Measurements from ENCODE around the gene RBM19. TPM values are rescaled to one million over a fixed set of nuclear protein-coding genes. Genes with fewer than 3 reads are reported as not detected.

Gene RBM19
- total and polyA plus RNA-seq, 2 donors (not counting 1 experiment from before 2014, with no cell fraction given): 10.5 to 16.5 TPM

DNA sequence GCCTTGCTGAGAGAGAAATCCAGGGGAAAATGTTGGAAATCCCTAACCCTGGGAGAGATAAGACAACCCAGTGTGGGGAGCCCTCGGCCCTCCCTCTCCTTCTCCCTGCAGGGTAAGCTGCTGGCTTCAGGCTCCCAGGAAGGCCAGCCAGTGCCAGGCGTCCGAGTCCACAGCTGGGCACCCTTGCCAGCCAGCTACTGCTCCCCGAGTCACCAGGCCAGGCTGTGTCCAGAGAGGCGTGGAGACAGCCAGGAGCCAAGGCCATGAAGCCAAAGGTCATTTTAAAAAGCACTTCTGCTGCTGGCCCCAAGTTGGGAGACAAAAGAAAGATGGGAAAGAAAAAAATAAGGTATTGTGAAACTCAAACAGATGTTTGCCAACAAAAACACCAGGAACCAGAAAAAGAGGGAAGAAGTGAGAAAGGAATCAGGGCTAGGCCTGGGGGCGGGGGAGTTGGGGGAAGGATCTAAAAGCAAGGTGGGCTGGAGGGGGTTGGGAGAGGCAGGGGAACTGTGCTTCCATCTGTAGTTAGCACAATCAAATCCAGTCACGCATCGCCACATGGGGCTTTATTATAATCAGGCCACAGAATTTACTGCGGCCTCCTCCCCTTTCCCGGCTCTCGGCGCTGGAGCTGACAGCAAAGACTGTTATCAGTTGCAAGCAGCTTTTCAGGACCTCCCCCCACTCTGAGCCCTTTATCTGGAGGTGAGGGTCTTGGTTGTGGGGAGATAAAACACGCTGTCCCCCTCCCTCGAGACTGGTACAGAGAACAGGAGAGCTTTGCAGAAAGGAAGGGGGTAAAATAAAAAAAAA is 33.5 kb downstream of the RBM19 start:
- TF ChIP-seq, protein P1, sequence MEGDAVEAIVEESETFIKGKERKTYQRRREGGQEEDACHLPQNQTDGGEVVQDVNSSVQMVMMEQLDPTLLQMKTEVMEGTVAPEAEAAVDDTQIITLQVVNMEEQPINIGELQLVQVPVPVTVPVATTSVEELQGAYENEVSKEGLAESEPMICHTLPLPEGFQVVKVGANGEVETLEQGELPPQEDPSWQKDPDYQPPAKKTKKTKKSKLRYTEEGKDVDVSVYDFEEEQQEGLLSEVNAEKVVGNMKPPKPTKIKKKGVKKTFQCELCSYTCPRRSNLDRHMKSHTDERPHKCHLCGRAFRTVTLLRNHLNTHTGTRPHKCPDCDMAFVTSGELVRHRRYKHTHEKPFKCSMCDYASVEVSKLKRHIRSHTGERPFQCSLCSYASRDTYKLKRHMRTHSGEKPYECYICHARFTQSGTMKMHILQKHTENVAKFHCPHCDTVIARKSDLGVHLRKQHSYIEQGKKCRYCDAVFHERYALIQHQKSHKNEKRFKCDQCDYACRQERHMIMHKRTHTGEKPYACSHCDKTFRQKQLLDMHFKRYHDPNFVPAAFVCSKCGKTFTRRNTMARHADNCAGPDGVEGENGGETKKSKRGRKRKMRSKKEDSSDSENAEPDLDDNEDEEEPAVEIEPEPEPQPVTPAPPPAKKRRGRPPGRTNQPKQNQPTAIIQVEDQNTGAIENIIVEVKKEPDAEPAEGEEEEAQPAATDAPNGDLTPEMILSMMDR (conservative IDR thresholded peaks at IDR 0.05 in 1 of 2, IDR thresholded peaks at IDR 0.05 in 1 of 2; ENCODE audit: low read depth in 1 of 2, low read length in 2 of 2): no peak
- no peak for TF ChIP-seq EZH2 (IDR thresholded peaks at IDR 0.05; ENCODE audit: low read length, missing control alignments)
- no peaks in the 10 kb centered on the region for H3K27me3 ChIP-seq (ENCODE audit: control insufficient read depth, insufficient read depth, low read length)
- H3K36me3 ChIP-seq (ENCODE audit: control insufficient read depth, insufficient read depth, low read length): peaks cover 1% of the 10 kb centered on the region
- H3K4me1 ChIP-seq (ENCODE audit: control insufficient read depth, extremely low read depth, insufficient read depth, low read length): no peaks in the 10 kb centered on the region
- DNase-seq (ENCODE audit: low read depth in 2 of 2): peak; percentile 21 to 52
- no peaks in the 10 kb centered on the region for H3K79me2 ChIP-seq (ENCODE audit: control insufficient read depth, insufficient read depth, low read length)
- no peak overlapping the region for H3K27ac ChIP-seq (ENCODE audit: insufficient read depth, low read length)
- no peak overlapping the region for H2AFZ ChIP-seq (ENCODE audit: low read length)
- no peak overlapping the region for H3K4me2 ChIP-seq (ENCODE audit: extremely low read depth, insufficient read depth, low read length)
- no peak overlapping the region for H3K4me3 ChIP-seq (replicated peaks in 1 of 4; ENCODE audit: control extremely low read depth in 1 of 4, insufficient read depth in 1 of 4, low read depth in 3 of 4, low read length in 4 of 4)
- no peaks in the 10 kb centered on the region for H4K20me1 ChIP-seq (ENCODE audit: control insufficient read depth, extremely low read depth, insufficient read depth, low read length)
- H3K9me3 ChIP-seq (ENCODE audit: control insufficient read depth, insufficient read depth, low read depth, low read length): no peaks in the 10 kb centered on the region
- H3K9ac ChIP-seq (ENCODE audit: insufficient read depth, low read length): no peak overlapping the region

DNA sequence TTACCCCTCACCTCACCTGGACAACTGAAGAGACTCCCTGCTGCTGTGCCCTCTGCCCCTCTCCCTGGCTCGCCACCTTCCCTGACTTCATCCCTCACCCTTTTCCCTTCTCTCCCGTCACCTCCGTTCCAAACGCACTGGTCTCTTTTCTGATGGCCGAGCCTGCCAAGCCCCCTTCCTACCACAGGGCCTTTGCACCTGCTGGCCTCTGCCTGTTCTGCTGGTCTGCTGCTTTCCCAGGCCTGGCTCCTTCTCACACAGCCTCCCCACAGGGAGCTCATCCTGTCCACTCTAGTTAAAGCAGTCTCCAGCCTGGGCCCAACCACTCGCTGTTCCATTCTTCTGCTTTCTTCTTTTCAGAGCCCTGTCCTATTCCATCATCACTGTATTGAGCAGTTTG is 34.6 kb downstream of the RBM19 start:
- no peak overlapping the region for H3K4me2 ChIP-seq (ENCODE audit: extremely low read depth, insufficient read depth, low read length)

DNA sequence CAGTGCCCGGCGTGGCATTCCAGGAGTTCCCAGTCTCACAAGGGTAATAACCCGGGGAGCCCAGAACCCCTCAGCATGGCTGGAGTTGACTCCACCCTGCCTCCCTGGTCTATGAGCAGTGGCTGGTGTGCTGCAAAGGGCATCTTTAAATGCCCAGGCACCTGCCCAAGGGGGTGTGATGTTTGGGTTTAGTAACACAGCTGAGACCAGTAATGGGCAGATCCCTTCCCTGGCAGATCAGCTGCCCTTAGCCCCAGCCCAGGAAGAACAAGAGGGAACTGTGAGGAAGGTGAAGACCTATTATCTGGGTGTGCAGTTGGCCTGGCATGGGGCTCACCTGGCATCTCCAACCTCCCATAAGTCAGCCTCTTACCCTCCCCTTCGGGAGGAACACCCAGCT is 35.9 kb downstream of the RBM19 start:
- Histone ChIP-seq H3K9me3 (ENCODE audit: control insufficient read depth, insufficient read depth, low read depth, low read length) (no peaks in the 10 kb centered on the region), H3K4me2 (ENCODE audit: extremely low read depth, insufficient read depth, low read length) (no peak overlapping the region), H3K79me2 (ENCODE audit: control insufficient read depth, insufficient read depth, low read length) (no peaks in the 10 kb centered on the region), H4K20me1 (ENCODE audit: control insufficient read depth, extremely low read depth, insufficient read depth, low read length) (no peaks in the 10 kb centered on the region), H3K27me3 (ENCODE audit: control insufficient read depth, insufficient read depth, low read length) (no peaks in the 10 kb centered on the region), H3K4me1 (ENCODE audit: control insufficient read depth, extremely low read depth, insufficient read depth, low read length) (no peaks in the 10 kb centered on the region), H3K27ac (ENCODE audit: insufficient read depth, low read length) (no peak overlapping the region), H3K36me3 (ENCODE audit: control insufficient read depth, insufficient read depth, low read length) (peaks cover 4% of the 10 kb centered on the region), H3K4me3 (replicated peaks in 1 of 4; ENCODE audit: control extremely low read depth in 1 of 4, insufficient read depth in 1 of 4, low read depth in 3 of 4, low read length in 4 of 4) (no peak overlapping the region), H3K9ac (ENCODE audit: insufficient read depth, low read length) (no peak overlapping the region), H2AFZ (ENCODE audit: low read length) (no peak overlapping the region)
- no peak for TF ChIP-seq EZH2 (IDR thresholded peaks at IDR 0.05; ENCODE audit: low read length, missing control alignments)
- TF ChIP-seq, protein P1 (conservative IDR thresholded peaks at IDR 0.05 in 1 of 2, IDR thresholded peaks at IDR 0.05 in 1 of 2; ENCODE audit: low read depth in 1 of 2, low read length in 2 of 2): no peak
- DNase-seq (ENCODE audit: low read depth in 2 of 2): no peak

More for the DNA sequence above, 34.6 kb downstream of the RBM19 start:
- Histone ChIP-seq H3K4me3 (replicated peaks in 1 of 4; ENCODE audit: control extremely low read depth in 1 of 4, insufficient read depth in 1 of 4, low read depth in 3 of 4, low read length in 4 of 4) (no peak overlapping the region), H3K9ac (ENCODE audit: insufficient read depth, low read length) (no peak overlapping the region), H3K27me3 (ENCODE audit: control insufficient read depth, insufficient read depth, low read length) (no peaks in the 10 kb centered on the region), H3K79me2 (ENCODE audit: control insufficient read depth, insufficient read depth, low read length) (no peaks in the 10 kb centered on the region), H4K20me1 (ENCODE audit: control insufficient read depth, extremely low read depth, insufficient read depth, low read length) (no peaks in the 10 kb centered on the region), H3K36me3 (ENCODE audit: control insufficient read depth, insufficient read depth, low read length) (peaks cover 1% of the 10 kb centered on the region), H2AFZ (ENCODE audit: low read length) (no peak overlapping the region), H3K27ac (ENCODE audit: insufficient read depth, low read length) (no peak overlapping the region), H3K9me3 (ENCODE audit: control insufficient read depth, insufficient read depth, low read depth, low read length) (no peaks in the 10 kb centered on the region), H3K4me1 (ENCODE audit: control insufficient read depth, extremely low read depth, insufficient read depth, low read length) (no peaks in the 10 kb centered on the region)
- TF ChIP-seq EZH2 (IDR thresholded peaks at IDR 0.05; ENCODE audit: low read length, missing control alignments): no peak
- TF ChIP-seq, protein P1 (conservative IDR thresholded peaks at IDR 0.05 in 1 of 2, IDR thresholded peaks at IDR 0.05 in 1 of 2; ENCODE audit: low read depth in 1 of 2, low read length in 2 of 2): no peak
- no peak for DNase-seq (ENCODE audit: low read depth in 2 of 2)
